GM19193 (cell line): ENCODE measurements around the gene AUTS2.

Source experiments
- POLR2A ChIP-seq: IDR thresholded peaks from 4 replicates; pipeline ENCODE4 v1.6.1; 2011; ENCODE audit not compliant: insufficient read depth, insufficient read length; ENCODE audit errors: extremely low read depth

Gene AUTS2

GRCh38 chr7:69749372-69749979, 151.2 kb downstream of the AUTS2 start:
- TF ChIP-seq POLR2A: no peak

- TF ChIP-seq POLR2A: no peak
These were observed 151.7 kb downstream of the AUTS2 start for GRCh38 chr7:69749994-69750393.

- no peak for TF ChIP-seq POLR2A
These were observed 152.8 kb downstream of the AUTS2 start for GRCh38 chr7:69751026-69751425.

- TF ChIP-seq POLR2A: no peak
These were observed 155.7 kb downstream of the AUTS2 start for GRCh38 chr7:69753981-69754380.

GRCh38 chr7:69754476-69754875, 156.2 kb downstream of the AUTS2 start:
- TF ChIP-seq POLR2A: no peak

- TF ChIP-seq POLR2A: no peak
These were observed 158.0 kb downstream of the AUTS2 start for GRCh38 chr7:69756235-69756634.

GRCh38 chr7:69757528-69757927, 159.3 kb downstream of the AUTS2 start:
- TF ChIP-seq POLR2A: no peak

DNA sequence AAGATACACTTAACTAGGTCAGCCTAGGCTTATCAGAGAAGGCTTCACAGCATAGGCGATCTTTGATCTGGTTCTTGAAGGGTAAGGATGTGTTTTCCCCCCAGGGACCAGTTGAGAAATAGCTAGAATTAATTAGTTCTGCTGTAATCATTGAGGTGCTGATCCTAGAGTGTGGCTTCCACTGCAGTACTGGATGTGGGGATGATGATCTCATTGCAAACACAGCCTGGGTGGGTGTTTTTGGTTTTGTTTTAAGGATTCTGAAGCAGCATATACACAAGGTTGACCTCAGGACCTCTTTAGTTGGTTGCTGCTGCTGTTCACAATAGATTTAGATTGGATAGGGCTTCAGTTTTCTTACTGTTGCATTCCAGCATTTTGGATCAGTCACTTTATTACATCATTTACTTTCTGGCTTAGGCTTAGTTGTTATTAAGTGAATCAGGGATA, 159.7 kb downstream of the AUTS2 start:
- no peak for TF ChIP-seq POLR2A

- TF ChIP-seq POLR2A: no peak
These were observed 161.1 kb downstream of the AUTS2 start for GRCh38 chr7:69759373-69759772.

DNA sequence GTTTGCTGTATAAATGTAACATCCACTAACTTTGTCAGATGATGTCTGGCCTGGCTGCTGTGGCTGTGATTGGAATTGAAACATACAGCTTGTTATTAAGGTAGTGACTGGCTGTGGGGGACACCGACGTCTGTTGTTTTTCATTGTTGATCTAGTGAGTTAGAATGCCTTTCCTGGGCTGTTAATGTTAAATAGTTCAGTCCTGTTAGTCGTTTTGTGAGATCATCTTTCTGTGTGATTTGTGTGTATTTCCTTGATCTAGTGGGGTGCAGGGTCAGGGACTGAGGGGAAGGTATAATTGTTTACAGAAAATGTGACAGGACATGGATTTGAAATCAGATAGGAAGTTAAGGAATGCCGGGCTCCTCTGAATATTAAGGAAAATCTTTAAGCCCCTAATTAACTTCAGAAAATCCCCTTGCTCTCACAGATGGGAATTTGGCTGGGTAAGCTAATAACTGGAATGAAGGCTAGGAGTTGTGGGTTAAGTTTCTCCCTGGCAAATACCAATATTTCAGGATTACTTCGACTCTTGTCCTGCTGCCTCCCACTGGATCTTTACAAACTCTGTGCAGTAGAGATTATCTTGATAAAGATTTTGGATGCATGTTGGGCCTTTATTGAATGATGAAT, 163.1 kb downstream of the AUTS2 start:
- TF ChIP-seq POLR2A: no peak

DNA sequence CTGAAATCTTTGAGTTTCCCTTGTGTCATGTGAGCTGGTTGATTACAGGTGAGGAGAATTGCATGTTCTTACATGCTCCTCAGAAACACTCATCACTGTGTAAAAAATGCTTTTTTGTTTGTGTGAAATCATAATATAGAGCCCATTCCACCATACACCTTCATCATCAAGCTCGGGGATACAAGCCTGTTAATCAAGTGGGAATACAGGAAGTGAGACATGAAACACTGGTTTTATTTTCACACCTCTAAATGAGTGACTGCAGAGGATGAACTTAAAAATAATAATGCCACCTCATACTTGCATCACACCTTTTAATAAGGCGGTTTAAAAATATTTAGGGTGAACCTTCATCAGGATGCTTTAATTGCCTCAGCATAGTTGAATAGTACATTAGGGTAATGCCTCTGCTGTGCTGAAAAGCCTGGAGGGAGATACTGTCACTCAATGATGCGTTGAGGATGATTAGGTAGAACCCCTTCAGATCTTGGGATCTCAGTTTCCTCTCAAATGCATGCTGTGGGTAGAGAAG, 164.6 kb downstream of the AUTS2 start:
- TF ChIP-seq POLR2A: no peak

GRCh38 chr7:69763513-69763912, 165.2 kb downstream of the AUTS2 start:
- TF ChIP-seq POLR2A: no peak

DNA sequence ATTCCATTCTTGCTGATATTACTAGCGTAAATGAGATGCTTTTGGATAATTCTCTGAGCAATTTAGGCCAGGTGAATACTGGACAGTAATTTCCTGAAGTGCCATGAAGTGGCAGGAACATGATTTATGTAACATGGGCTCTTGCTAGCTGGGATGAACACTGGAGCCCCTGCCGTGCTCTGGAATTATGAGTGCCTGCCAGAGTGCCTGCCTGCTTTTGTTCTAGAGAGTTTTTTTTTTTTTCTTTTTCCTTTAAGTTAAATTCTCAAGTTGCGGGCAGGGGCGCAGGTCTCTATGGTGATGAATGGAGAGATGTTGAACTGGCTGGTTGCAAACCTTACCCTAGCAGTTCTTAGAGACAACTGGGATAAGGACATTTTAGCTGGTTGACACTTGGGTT, 165.9 kb downstream of the AUTS2 start:
- no peak for TF ChIP-seq POLR2A

DNA sequence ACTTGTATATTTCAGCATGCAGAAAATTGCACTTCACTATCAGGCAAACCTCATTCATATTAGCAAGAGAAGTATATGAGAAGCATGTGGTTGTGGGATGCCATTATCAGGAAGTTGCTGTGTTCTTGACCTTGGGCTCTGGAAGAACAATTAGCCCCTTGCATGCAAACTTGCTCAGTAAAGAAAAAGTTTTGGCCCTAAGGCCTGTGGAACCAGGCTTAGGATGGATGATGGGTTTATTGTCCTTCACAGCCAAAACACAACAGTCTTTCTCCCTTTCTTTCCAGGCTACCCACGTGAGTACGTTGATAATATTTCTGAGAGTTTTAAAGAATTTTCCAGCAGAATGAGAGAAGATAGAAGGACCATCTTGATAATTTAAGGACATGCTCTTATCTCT, 166.4 kb downstream of the AUTS2 start:
- no peak for TF ChIP-seq POLR2A

DNA sequence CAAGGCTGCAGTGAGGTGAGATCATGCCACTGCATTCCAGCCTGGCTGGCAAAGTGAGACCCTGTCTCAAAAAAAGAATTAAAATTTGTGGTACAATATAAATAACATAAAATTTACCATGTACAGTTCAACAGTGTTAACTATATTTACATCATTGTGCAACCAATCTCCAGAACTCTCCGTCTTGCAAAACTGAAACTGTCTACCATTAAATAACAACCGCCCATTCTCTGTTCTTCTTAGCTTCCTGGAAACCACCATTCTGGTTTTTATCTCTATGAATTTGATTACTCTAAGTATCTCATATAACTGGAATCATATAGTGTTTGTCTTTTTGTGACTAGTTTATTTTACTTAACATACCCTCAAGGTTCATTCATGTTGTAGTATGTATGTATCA, 167.6 kb downstream of the AUTS2 start:
- no peak for TF ChIP-seq POLR2A

DNA sequence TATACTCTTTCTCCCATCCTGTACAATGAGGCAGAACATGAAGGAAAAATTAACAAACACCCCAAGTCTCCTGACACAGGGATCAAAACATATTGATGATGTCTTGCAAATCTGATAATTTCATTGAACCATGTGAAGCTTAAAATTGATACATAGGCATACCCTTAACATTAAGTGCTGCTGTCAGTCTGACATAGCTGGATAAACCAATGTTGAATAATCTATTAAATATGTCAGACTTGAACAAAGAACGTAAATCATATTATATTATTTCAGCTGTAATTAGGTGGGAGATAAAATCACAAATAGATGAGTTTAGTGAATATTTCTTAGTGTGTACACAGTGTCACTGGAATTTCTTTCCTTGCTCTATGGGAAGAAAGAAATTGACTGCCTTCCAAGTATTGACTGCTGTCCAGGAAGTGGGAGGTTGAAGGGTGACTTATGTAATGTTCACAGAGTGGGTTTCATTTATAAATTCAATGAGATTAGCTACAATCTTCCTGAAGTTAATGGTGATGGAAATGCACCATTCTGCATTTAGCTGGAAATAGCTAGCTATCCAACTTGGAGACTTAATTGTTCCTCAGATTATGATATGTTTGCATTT, 170.8 kb downstream of the AUTS2 start:
- TF ChIP-seq POLR2A: no peak
